Glomerular visceral epithelial cell (primary cell): Measurements from ENCODE around the gene LRRC3.
"Not testable (repeated sequence)": the region's sequence is repeated elsewhere in the genome, so short reads cannot be mapped to it uniquely, and the experiment has no call there.

Source experiments
- DNase-seq: peaks from one replicate; pipeline ENCODE4 v3.0.0-alpha.2; 2016; ENCODE audit errors: extremely low spot score

The LRRC3 gene

GRCh38 chr21:44454747-44455523 is at the start of gene LRRC3:
LRRC3 (plus strand) TSS chr21:44455510; CDS start chr21:44456645, 1,135 bp downstream.
- peak; percentile 67 for DNase-seq

GRCh38 chr21:44405948-44406872 is 49.1 kb upstream of the LRRC3 start:
- peak; percentile 77 for DNase-seq

- no peak for DNase-seq
These were observed 48.4 kb upstream of the LRRC3 start for GRCh38 chr21:44406953-44407352.

GRCh38 chr21:44407493-44407892 is 47.8 kb upstream of the LRRC3 start:
- DNase-seq, result no peak

- no peak for DNase-seq
These were observed 47.1 kb upstream of the LRRC3 start for GRCh38 chr21:44408226-44408625.

GRCh38 chr21:44413566-44414290 is 41.6 kb upstream of the LRRC3 start:
- DNase-seq, result no peak

GRCh38 chr21:44414291-44415072 is 40.8 kb upstream of the LRRC3 start:
- DNase-seq, result no peak

- DNase-seq, result no peak
These were observed 40.0 kb upstream of the LRRC3 start for GRCh38 chr21:44415073-44416025.

GRCh38 chr21:44416193-44416592 is 39.1 kb upstream of the LRRC3 start:
- no peak for DNase-seq

GRCh38 chr21:44417621-44418107 is 37.6 kb upstream of the LRRC3 start:
- DNase-seq, result not testable (repeated sequence)

GRCh38 chr21:44418108-44418875 is 37.0 kb upstream of the LRRC3 start:
- no peak for DNase-seq

GRCh38 chr21:44418876-44419230 is 36.5 kb upstream of the LRRC3 start:
- DNase-seq, result no peak

GRCh38 chr21:44419679-44420078 is 35.6 kb upstream of the LRRC3 start:
- no peak for DNase-seq

- DNase-seq, result no peak
These were observed 34.7 kb upstream of the LRRC3 start for GRCh38 chr21:44420416-44421205.

GRCh38 chr21:44421901-44422840 is 33.1 kb upstream of the LRRC3 start:
- DNase-seq, result no peak

- no peak for DNase-seq
These were observed 31.9 kb upstream of the LRRC3 start for GRCh38 chr21:44423312-44423821.
